Duodenal mucosa (tissue), 2 donors: ENCODE measurements around the gene TEKTIP1.

ENCODE experiments used
- H3K27ac ChIP-seq: one replicate; pipeline ENCODE4 v1.7.0; 2013; ENCODE audit warnings: low read depth, low read length
- H3K27me3 ChIP-seq, 2 donors: one replicate each; pipeline ENCODE4 v1.7.0; 2013; ENCODE audit warnings: low read length in 2 of 2, control low read depth in 1 of 2; ENCODE audit not compliant: insufficient read depth in 2 of 2, control insufficient read depth in 1 of 2
- H3K36me3 ChIP-seq, 2 donors: one replicate each; pipeline ENCODE4 v1.7.0; 2013; ENCODE audit warnings: low read length in 2 of 2, control low read depth in 1 of 2; ENCODE audit not compliant: insufficient read depth in 2 of 2, control insufficient read depth in 1 of 2
- H3K4me1 ChIP-seq, 2 donors: one replicate each; pipeline ENCODE4 v1.7.0; 2013; ENCODE audit warnings: low read length in 2 of 2, control low read depth in 1 of 2; ENCODE audit not compliant: insufficient read depth in 2 of 2, control insufficient read depth in 1 of 2
- H3K4me3 ChIP-seq, 2 donors: one replicate each; pipeline ENCODE4 v1.7.0; 2013; ENCODE audit warnings: low read length in 2 of 2, low read depth in 1 of 2
- H3K9ac ChIP-seq, 2 donors: one replicate each; pipeline ENCODE4 v1.7.0; 2013; ENCODE audit warnings: low read length in 2 of 2, low read depth in 1 of 2
- H3K9me3 ChIP-seq, 2 donors: one replicate each; pipeline ENCODE4 v1.7.0; 2013; ENCODE audit warnings: low read length in 2 of 2, control low read depth in 1 of 2; ENCODE audit not compliant: control insufficient read depth in 1 of 2

TEKTIP1 gene

DNA sequence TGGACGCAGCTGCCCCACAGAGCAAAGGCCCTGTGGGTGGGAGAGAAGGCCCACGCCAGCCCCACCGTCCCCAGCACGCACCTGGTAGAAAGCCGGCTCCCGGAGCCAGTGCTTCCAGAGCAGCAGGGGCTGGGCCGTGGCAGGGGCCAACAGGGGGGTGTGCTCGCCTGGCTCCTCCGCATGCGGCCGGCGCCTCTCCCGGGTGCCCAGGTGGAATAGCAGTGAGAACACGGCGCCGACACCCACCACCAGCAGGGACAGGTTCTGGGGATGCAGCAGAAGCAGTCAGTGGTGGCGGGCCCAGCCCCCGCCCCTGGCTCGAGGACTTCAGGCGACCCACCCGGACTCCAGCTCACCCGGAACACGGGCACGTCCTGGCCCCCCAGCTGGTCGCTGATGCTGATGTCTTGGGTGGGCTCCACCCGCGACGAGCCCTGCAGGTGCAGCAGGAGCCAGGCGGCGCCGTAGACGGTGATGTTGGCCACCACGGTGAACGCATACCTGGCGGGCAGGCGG lies 8.9 kb downstream of the TEKTIP1 start:
- Histone ChIP-seq H3K27ac (no peak overlapping the region), H3K36me3 (peaks cover 0 to 22% of the 10 kb centered on the region in 2 donors), H3K9ac (no peak overlapping the region), H3K9me3 (no peaks in the 10 kb centered on the region), H3K4me1 (no peaks in the 10 kb centered on the region), H3K27me3 (no peaks in the 10 kb centered on the region), H3K4me3 (no peak overlapping the region)

- no peak overlapping the region for H3K9ac ChIP-seq
- no peaks in the 10 kb centered on the region for H3K4me1 ChIP-seq
- no peaks in the 10 kb centered on the region for H3K27me3 ChIP-seq
- no peaks in the 10 kb centered on the region for H3K9me3 ChIP-seq
- no peak overlapping the region for H3K27ac ChIP-seq
- no peak overlapping the region for H3K4me3 ChIP-seq
- peaks cover 0 to 22% of the 10 kb centered on the region in 2 donors for H3K36me3 ChIP-seq
Measured at GRCh38 chr19:3548606-3549005, 9.6 kb downstream of the TEKTIP1 start.

- Histone ChIP-seq H3K36me3 (peaks cover 0 to 22% of the 10 kb centered on the region in 2 donors), H3K4me1 (peaks cover 4 to 9% of the 10 kb centered on the region in 2 donors), H3K4me3 (no peak overlapping the region), H3K9me3 (no peaks in the 10 kb centered on the region), H3K27me3 (no peaks in the 10 kb centered on the region), H3K9ac (no peak overlapping the region), H3K27ac (no peak overlapping the region)
Measured at GRCh38 chr19:3549816-3550215, 10.8 kb downstream of the TEKTIP1 start.

DNA sequence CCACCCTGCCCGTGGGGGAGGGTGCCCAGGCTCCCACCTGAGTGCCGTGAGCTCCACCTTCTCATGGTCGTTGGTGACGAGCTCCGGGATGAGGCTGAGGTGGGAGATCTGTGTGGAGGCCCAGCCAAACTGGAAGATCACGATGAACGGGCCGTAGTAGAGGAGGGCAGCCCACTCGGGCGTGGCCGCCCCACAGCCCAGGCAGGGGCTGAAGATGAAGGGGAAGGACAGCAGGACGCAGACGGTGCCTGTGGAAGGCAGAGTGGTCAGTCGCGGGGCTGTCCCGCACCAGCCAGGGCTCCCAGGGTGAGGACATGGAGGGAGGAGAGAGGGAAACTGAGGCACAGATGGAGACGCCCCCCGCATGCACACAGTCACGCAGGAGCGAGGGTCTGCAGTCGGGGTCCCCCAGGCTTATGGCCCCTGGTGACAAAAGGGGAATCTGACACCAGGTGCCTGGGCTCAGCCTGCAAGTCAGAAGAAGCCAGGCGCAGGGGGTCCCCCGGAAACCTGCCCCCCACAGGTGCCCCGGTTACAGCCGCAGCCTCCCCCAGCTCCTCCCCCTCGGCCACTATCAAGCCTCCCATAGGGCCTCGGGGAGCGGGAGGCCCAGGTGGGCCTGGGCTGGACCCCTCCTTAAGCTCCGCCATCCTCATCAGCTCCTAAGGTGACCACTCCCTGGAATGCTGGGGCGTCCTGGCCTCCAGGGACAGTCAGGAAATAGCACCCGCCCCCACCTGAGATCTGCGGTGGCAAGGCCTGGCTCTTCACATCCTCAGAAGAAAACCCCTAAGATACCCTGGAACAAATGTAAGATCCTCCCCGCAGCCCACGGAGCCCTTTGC lies 12.2 kb downstream of the TEKTIP1 start:
- Histone ChIP-seq H3K9me3 (no peaks in the 10 kb centered on the region), H3K4me1 (peaks cover 14 to 22% of the 10 kb centered on the region in 2 donors), H3K36me3 (peaks cover 0 to 12% of the 10 kb centered on the region in 2 donors), H3K9ac (no peak overlapping the region), H3K27ac (no peak overlapping the region), H3K4me3 (no peak overlapping the region), H3K27me3 (no peaks in the 10 kb centered on the region)

- H3K36me3 ChIP-seq, result peaks cover 0 to 8% of the 10 kb centered on the region in 2 donors
- no peaks in the 10 kb centered on the region for H3K9me3 ChIP-seq
- H3K9ac ChIP-seq, result no peak overlapping the region
- peaks cover 19 to 27% of the 10 kb centered on the region in 2 donors for H3K4me1 ChIP-seq
- no peaks in the 10 kb centered on the region for H3K27me3 ChIP-seq
- H3K27ac ChIP-seq, result no peak overlapping the region
- H3K4me3 ChIP-seq, result no peak overlapping the region
Measured at GRCh38 chr19:3551792-3552095, 12.8 kb downstream of the TEKTIP1 start.

- Histone ChIP-seq H3K36me3 (peaks cover 0 to 4% of the 10 kb centered on the region in 2 donors), H3K27ac (peak overlapping the region; percentile 55), H3K9me3 (no peaks in the 10 kb centered on the region), H3K9ac (peak overlapping the region; percentile 5 to 6), H3K4me3 (peak overlapping the region in 1 of 2 donors; percentile 16), H3K4me1 (peaks cover 23 to 36% of the 10 kb centered on the region in 2 donors), H3K27me3 (no peaks in the 10 kb centered on the region)
Measured at GRCh38 chr19:3554254-3555083, 15.5 kb downstream of the TEKTIP1 start.

GRCh38 chr19:3555653-3556422 lies 16.9 kb downstream of the TEKTIP1 start:
- Histone ChIP-seq H3K27me3 (no peaks in the 10 kb centered on the region), H3K27ac (peak overlapping the region; percentile 26), H3K9ac (peak overlapping the region; percentile 65 to 73), H3K4me1 (peaks cover 23 to 36% of the 10 kb centered on the region in 2 donors), H3K4me3 (peak overlapping the region; percentile 80 to 86), H3K9me3 (no peaks in the 10 kb centered on the region), H3K36me3 (peaks cover 0 to under 1% of the 10 kb centered on the region in 2 donors)

- H3K9me3 ChIP-seq, result no peaks in the 10 kb centered on the region
- no peaks in the 10 kb centered on the region for H3K27me3 ChIP-seq
- peak overlapping the region; percentile 80 to 86 for H3K4me3 ChIP-seq
- H3K36me3 ChIP-seq, result no peaks in the 10 kb centered on the region
- peak overlapping the region; percentile 65 to 73 for H3K9ac ChIP-seq
- H3K4me1 ChIP-seq, result peaks cover 23 to 36% of the 10 kb centered on the region in 2 donors
- H3K27ac ChIP-seq, result peak overlapping the region; percentile 32
Measured at GRCh38 chr19:3556423-3556977, 17.5 kb downstream of the TEKTIP1 start.

GRCh38 chr19:3556978-3557460 lies 18.0 kb downstream of the TEKTIP1 start:
- Histone ChIP-seq H3K27ac (peak overlapping the region; percentile 70), H3K9me3 (no peaks in the 10 kb centered on the region), H3K27me3 (no peaks in the 10 kb centered on the region), H3K4me3 (peak overlapping the region; percentile 80 to 86), H3K9ac (peak overlapping the region; percentile 65 to 73), H3K4me1 (peaks cover 23 to 36% of the 10 kb centered on the region in 2 donors), H3K36me3 (no peaks in the 10 kb centered on the region)
